KMS-11 (cell line): ENCODE measurements around the gene ORAI2.
A peak's percentile ranks its signal among the peaks of the same experiment; 100 is the strongest.
"Not testable (repeated sequence)": the region's sequence is repeated elsewhere in the genome, so short reads cannot be mapped to it uniquely, and the experiment has no call there.

ENCODE experiments used
- H2AFZ ChIP-seq: fragments of 200-600 bp; sonication (generic); 2 replicates; pipeline ENCODE4 v1.6.1; 2016; ENCODE audit warnings: antibody characterized with exemption, mixed run types, low read depth
- H3K27ac ChIP-seq: fragments of 200-600 bp; sonication (generic); 2 replicates; pipeline ENCODE4 v1.6.1; 2016; ENCODE audit warnings: mild to moderate bottlenecking, mixed run types
- H3K27me3 ChIP-seq: fragments of 200-600 bp; sonication (generic); 2 replicates; pipeline ENCODE4 v1.6.1; 2017; ENCODE audit warnings: mild to moderate bottlenecking, low read depth, mixed run types, moderate library complexity; ENCODE audit not compliant: insufficient read depth
- H3K36me3 ChIP-seq: fragments of 200-600 bp; sonication (generic); 2 replicates; pipeline ENCODE4 v1.6.1; 2017; ENCODE audit warnings: mild to moderate bottlenecking, mixed run types; ENCODE audit not compliant: insufficient read depth
- H3K4me1 ChIP-seq: fragments of 200-600 bp; sonication (generic); 2 replicates; pipeline ENCODE4 v1.6.1; 2016; ENCODE audit warnings: mild to moderate bottlenecking, low read depth, mixed run types; ENCODE audit not compliant: poor library complexity, severe bottlenecking
- H3K4me2 ChIP-seq: fragments of 200-600 bp; sonication (generic); 2 replicates; pipeline ENCODE4 v1.7.0; 2016; ENCODE audit warnings: mild to moderate bottlenecking, mixed run types
- H3K4me3 ChIP-seq: fragments of 200-600 bp; sonication (generic); IDR thresholded peaks from 2 replicates; pipeline ENCODE4 v1.6.1; 2017; ENCODE audit warnings: low read depth, low read length, mixed read lengths; ENCODE audit not compliant: insufficient read depth
- H3K79me2 ChIP-seq: fragments of 200-600 bp; sonication (generic); 2 replicates; pipeline ENCODE4 v1.6.1; 2016; ENCODE audit warnings: low read depth, mixed run types; ENCODE audit not compliant: insufficient read depth
- H3K9ac ChIP-seq: fragments of 200-600 bp; sonication (generic); 2 replicates; pipeline ENCODE4 v1.6.1; 2016; ENCODE audit warnings: mild to moderate bottlenecking, mixed run types
- H4K20me1 ChIP-seq: fragments of 200-600 bp; sonication (generic); 2 replicates; pipeline ENCODE4 v1.6.1; 2016; ENCODE audit warnings: mild to moderate bottlenecking, mixed run types; ENCODE audit not compliant: insufficient read depth
- CTCF ChIP-seq: fragments of 200-600 bp; sonication (generic); conservative IDR thresholded peaks from 2 replicates; pipeline ENCODE4 v1.6.1; 2017; ENCODE audit warnings: low read depth, mild to moderate bottlenecking, antibody characterized with exemption, low read length, moderate library complexity, mixed read lengths

The ORAI2 gene

DNA sequence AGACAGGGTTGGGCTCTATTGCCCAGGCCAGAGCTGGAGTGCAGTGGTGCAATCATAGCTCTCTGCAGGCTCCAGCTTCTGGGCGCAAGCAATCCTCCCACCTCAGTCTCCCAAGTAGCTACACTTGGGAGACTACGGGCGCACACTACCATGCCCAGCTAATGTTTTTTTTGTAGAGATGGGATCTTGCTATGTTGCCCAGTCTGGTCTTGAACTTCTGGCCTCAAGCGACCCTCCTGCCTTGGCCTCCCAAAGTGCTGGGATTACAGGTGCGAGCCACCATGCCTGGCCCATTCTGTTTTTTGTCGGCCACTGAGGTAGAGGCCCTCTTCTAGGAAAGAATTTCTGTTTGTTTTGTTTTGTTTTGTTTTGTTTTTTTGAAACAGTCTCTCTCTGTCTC is 19.1 kb downstream of the ORAI2 start:
- no peak overlapping the region for H3K9ac ChIP-seq
- TF ChIP-seq CTCF = no peak
- H3K27me3 ChIP-seq = no peaks in the 10 kb centered on the region
- no peaks in the 10 kb centered on the region for H4K20me1 ChIP-seq
- no peaks in the 10 kb centered on the region for H3K79me2 ChIP-seq
- H3K4me3 ChIP-seq = no peak overlapping the region
- H2AFZ ChIP-seq = no peak overlapping the region
- H3K27ac ChIP-seq = no peak overlapping the region; the same call in 1 of the 2 replicates
- H3K4me1 ChIP-seq = peaks cover 34% of the 10 kb centered on the region
- peaks cover 10% of the 10 kb centered on the region; the same call in 1 of the 2 replicates for H3K36me3 ChIP-seq
- H3K4me2 ChIP-seq = peak overlapping the region; percentile 80; the same call in 1 of the 2 replicates

GRCh38 chr7:102453319-102453718 is 19.9 kb downstream of the ORAI2 start:
- no peak for TF ChIP-seq CTCF
- peaks cover 34% of the 10 kb centered on the region for H3K4me1 ChIP-seq
- no peak overlapping the region for H3K4me2 ChIP-seq
- no peaks in the 10 kb centered on the region for H3K27me3 ChIP-seq
- no peak overlapping the region for H3K27ac ChIP-seq
- H4K20me1 ChIP-seq = no peaks in the 10 kb centered on the region
- H3K9ac ChIP-seq = no peak overlapping the region
- no peaks in the 10 kb centered on the region for H3K79me2 ChIP-seq
- no peak overlapping the region for H2AFZ ChIP-seq
- peaks cover 10% of the 10 kb centered on the region; the same call in 1 of the 2 replicates for H3K36me3 ChIP-seq
- H3K4me3 ChIP-seq = no peak overlapping the region

DNA sequence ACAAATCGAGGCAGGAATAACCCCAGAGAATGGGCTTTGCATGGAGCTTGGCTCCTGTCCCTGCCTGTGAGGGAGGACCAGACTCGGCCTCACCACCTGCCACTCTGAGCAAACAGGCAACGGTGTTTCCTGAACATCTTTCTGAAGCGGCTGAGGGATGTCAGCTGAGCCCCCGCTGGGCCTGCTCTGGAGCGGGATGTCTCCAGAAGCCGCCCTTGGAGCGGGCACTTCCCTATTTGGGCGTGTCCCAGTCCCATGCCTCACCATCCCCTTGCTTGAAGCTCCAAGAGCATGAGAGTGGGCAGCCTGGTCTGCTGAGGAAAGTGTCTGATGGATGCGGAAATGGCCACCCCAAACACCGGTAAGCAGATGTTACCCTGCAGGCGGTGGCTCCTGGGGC is 21.1 kb downstream of the ORAI2 start:
- H2AFZ ChIP-seq = no peak overlapping the region
- peaks cover 10% of the 10 kb centered on the region; the same call in 1 of the 2 replicates for H3K36me3 ChIP-seq
- H3K27ac ChIP-seq = no peak overlapping the region
- TF ChIP-seq CTCF = no peak
- H3K4me2 ChIP-seq = no peak overlapping the region
- H4K20me1 ChIP-seq = no peaks in the 10 kb centered on the region
- no peak overlapping the region for H3K4me3 ChIP-seq
- H3K27me3 ChIP-seq = no peaks in the 10 kb centered on the region
- H3K79me2 ChIP-seq = no peaks in the 10 kb centered on the region
- H3K9ac ChIP-seq = no peak overlapping the region
- peaks cover 29% of the 10 kb centered on the region for H3K4me1 ChIP-seq

GRCh38 chr7:102454932-102455331 is 21.6 kb downstream of the ORAI2 start:
- not testable (repeated sequence) for H2AFZ ChIP-seq, H3K27ac ChIP-seq, H3K4me3 ChIP-seq, H3K9ac ChIP-seq, H3K27me3 ChIP-seq, H3K79me2 ChIP-seq, H3K4me2 ChIP-seq, H4K20me1 ChIP-seq
- Histone ChIP-seq H3K36me3 (peaks cover 10% of the 10 kb centered on the region; the same call in 1 of the 2 replicates), H3K4me1 (peaks cover 24% of the 10 kb centered on the region)

DNA sequence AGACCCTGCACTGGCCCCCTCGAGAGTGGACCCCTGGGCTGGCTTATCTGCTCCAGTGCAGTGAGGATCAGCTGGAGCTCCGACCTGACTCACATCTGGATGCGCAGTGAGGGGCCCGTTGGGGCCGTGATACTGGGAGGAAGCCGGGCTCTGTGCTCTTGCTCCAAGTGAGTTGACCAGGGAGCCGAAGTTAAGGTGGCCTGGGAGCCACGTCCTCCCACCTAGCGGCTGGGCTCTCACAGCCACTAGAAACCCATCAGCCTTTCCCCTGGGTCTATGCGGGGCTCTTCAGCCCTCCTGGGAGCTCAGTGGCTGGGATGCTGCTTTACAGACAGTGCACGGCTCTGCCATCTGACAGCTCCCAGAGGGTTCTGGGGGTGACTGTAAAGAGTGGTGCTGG is 22.2 kb downstream of the ORAI2 start:
- Histone ChIP-seq H3K27ac (no peak overlapping the region), H4K20me1 (no peaks in the 10 kb centered on the region), H3K4me3 (no peak overlapping the region), H3K4me1 (peaks cover 18% of the 10 kb centered on the region), H3K36me3 (peaks cover 10% of the 10 kb centered on the region; the same call in 1 of the 2 replicates), H2AFZ (no peak overlapping the region), H3K9ac (no peak overlapping the region), H3K4me2 (no peak overlapping the region), H3K79me2 (no peaks in the 10 kb centered on the region), H3K27me3 (no peaks in the 10 kb centered on the region)
- no peak for TF ChIP-seq CTCF
